ENCODE data around the gene FARP1.

Gene FARP1

DNA sequence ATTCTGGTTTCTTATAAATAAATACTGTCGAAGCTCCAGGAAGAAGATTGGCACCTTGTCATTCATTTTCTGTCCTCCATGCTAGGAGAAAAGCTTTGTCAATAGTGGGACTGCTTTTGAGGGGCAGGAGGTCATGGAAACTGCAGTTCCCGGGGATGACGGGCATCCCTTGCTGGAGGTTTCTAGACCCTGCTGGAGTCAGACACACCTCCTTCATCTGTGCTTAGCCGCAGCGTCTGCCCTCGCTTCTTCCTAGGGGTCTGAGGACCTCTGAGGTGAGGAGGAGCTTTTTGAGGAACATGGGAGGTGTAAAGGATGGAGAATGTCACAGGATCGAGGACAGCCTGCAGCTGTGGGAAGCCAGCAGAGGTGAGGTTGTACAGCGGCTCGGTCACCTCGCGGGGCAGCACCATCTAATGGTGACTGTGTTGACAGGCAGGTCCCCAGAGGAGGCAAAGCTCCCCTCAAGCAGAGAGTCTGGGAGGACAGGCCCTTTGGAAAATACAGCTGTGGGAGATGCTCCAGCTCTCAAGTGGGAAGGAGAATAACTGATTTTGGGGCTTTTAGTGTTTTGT is 206.9 kb downstream of the FARP1 start:
- Histone ChIP-seq H3K36me3 (ENCODE audit: insufficient read depth, low read length) (no peaks in the 10 kb centered on the region), H3K27me3 (ENCODE audit: insufficient read depth, low read length) (no peaks in the 10 kb centered on the region), H3K27ac (ENCODE audit: low read depth, low read length) (no peak overlapping the region), H3K4me3 (ENCODE audit: low read depth, low read length) (no peak overlapping the region), H3K4me1 (ENCODE audit: control insufficient read depth, insufficient read depth, low read length, unreplicated experiment) (no peaks in the 10 kb centered on the region), H3K79me2 (ENCODE audit: control insufficient read depth, insufficient read depth, low read length, unreplicated experiment) (no peaks in the 10 kb centered on the region), H2AFZ (ENCODE audit: low read length, unreplicated experiment) (no peak overlapping the region)

DNA sequence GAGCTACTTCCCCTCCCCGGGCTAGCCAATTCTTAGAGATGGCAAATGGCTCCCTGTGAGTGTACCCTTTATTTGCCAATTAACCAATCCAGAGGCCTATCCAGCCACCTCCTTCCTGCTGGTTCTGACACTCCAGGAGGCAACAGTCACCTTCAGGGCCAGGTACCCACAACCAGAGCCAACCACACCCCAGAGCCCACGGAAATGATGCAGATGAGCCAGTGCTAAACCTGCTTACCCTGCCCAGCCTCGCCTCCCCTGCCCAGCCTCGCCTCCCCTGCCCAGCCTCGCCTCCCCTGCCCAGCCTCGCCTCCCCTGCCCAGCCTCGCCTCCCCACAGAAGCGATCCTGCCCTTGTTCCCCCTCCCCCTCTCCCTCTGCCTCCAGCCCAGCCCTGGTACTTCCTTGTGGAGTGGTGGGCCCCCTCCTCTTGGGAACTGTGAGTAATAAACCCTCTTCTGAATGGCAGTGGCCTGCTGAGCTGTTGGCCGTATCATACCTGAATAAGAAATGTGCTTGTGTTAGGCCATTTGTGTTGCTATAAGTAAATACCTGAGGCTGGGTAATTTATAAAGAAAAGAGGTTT is 207.9 kb downstream of the FARP1 start:
- H2AFZ ChIP-seq (ENCODE audit: low read length, unreplicated experiment): no peak overlapping the region
- no peaks in the 10 kb centered on the region for H3K4me1 ChIP-seq (ENCODE audit: control insufficient read depth, insufficient read depth, low read length, unreplicated experiment)
- no peaks in the 10 kb centered on the region for H3K36me3 ChIP-seq (ENCODE audit: insufficient read depth, low read length)
- H3K79me2 ChIP-seq (ENCODE audit: control insufficient read depth, insufficient read depth, low read length, unreplicated experiment): no peaks in the 10 kb centered on the region
- H3K27ac ChIP-seq (ENCODE audit: low read depth, low read length): no peak overlapping the region
- no peaks in the 10 kb centered on the region for H3K27me3 ChIP-seq (ENCODE audit: insufficient read depth, low read length)
- no peak overlapping the region for H3K4me3 ChIP-seq (ENCODE audit: low read depth, low read length)

DNA sequence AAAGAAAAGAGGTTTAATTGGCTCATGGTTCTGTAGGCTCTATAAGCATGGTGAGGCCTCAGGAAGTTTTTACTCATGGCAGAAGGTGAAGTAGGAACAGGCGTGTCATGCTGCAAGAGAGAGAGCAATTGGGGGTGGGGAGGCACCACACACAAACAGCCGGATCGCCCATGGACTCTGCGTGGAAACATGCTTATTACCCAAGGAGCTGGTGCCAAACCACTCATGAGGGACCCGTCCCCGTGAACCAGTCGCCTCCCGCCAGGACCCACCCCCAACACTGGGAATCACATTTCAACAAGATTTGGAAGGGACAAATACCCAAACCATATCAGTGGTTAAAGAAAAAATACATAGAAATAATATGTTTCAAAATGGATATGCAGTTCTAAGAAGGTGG is 208.7 kb downstream of the FARP1 start:
- no peaks in the 10 kb centered on the region for H3K4me1 ChIP-seq (ENCODE audit: control insufficient read depth, insufficient read depth, low read length, unreplicated experiment)
- no peak overlapping the region for H3K27ac ChIP-seq (ENCODE audit: low read depth, low read length)
- no peak overlapping the region for H2AFZ ChIP-seq (ENCODE audit: low read length, unreplicated experiment)
- H3K27me3 ChIP-seq (ENCODE audit: insufficient read depth, low read length): no peaks in the 10 kb centered on the region
- no peaks in the 10 kb centered on the region for H3K79me2 ChIP-seq (ENCODE audit: control insufficient read depth, insufficient read depth, low read length, unreplicated experiment)
- no peaks in the 10 kb centered on the region for H3K36me3 ChIP-seq (ENCODE audit: insufficient read depth, low read length)
- no peak overlapping the region for H3K4me3 ChIP-seq (ENCODE audit: low read depth, low read length)

DNA sequence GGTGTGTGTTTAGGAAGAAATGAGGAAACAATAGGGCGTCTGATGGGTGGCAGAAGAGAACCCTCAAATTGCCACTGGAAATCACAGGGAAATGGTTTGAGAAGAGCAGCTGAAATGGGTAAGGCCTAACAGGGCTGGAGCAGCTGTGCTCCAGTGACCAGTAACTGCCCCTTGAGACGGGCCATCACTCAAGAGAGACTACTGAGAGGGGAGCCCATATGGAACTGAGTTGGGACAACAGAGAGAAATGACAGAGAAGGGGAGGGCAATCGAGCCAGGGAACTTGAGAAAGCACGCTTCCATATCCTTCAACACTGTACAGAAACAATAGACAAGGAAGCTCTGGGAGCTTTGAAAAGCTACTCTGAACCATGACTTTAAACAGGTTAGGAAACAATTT is 209.3 kb downstream of the FARP1 start:
- no peaks in the 10 kb centered on the region for H3K79me2 ChIP-seq (ENCODE audit: control insufficient read depth, insufficient read depth, low read length, unreplicated experiment)
- H3K27ac ChIP-seq (ENCODE audit: low read depth, low read length): no peak overlapping the region
- H3K36me3 ChIP-seq (ENCODE audit: insufficient read depth, low read length): no peaks in the 10 kb centered on the region
- no peak overlapping the region for H2AFZ ChIP-seq (ENCODE audit: low read length, unreplicated experiment)
- no peak overlapping the region for H3K4me3 ChIP-seq (ENCODE audit: low read depth, low read length)
- H3K27me3 ChIP-seq (ENCODE audit: insufficient read depth, low read length): no peaks in the 10 kb centered on the region
- no peaks in the 10 kb centered on the region for H3K4me1 ChIP-seq (ENCODE audit: control insufficient read depth, insufficient read depth, low read length, unreplicated experiment)

DNA sequence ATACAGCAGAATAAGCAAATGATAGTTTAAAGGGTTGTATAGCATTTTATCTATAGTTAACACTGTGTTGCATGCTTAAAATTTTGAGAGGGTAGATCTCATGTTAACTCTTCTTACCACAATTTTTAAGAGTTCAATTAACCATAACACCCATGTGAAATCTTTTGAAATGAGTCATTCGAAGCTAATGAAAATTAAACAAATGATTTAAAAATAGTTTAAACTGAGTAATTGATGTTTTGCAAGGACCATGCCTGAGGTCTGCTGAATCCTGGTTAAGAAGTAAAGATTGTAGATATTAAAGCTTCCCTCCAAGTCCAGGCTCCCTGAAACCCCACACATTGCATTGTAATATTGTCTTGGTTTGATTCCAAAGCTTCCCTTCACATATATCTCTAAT is 210.9 kb downstream of the FARP1 start:
- Histone ChIP-seq H3K36me3 (ENCODE audit: insufficient read depth, low read length) (no peaks in the 10 kb centered on the region), H2AFZ (ENCODE audit: low read length, unreplicated experiment) (no peak overlapping the region), H3K27me3 (ENCODE audit: insufficient read depth, low read length) (no peaks in the 10 kb centered on the region), H3K79me2 (ENCODE audit: control insufficient read depth, insufficient read depth, low read length, unreplicated experiment) (no peaks in the 10 kb centered on the region), H3K4me1 (ENCODE audit: control insufficient read depth, insufficient read depth, low read length, unreplicated experiment) (no peaks in the 10 kb centered on the region), H3K27ac (ENCODE audit: low read depth, low read length) (no peak overlapping the region), H3K4me3 (ENCODE audit: low read depth, low read length) (no peak overlapping the region)

DNA sequence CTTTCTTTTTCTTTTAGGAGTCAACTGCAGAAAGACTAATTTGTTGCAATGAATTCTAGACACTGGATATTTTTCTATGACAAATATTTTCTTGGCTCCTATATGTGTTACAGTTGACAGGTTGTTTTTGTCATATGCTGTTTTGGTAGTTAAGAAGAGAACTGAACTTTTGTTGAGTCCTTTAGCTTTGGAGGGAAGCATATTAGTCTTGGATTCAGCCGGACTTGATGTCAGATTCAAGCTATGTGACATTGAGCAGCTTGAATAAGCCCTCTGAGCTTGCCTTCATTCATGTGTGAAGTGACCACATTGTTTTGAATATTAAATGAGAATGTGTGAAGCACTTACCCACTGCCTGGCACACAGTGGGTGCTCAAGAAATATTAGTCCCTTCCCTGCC is 216.0 kb downstream of the FARP1 start:
- Histone ChIP-seq H3K27ac (ENCODE audit: low read depth, low read length) (no peak overlapping the region), H2AFZ (ENCODE audit: low read length, unreplicated experiment) (no peak overlapping the region), H3K4me3 (ENCODE audit: low read depth, low read length) (no peak overlapping the region), H3K79me2 (ENCODE audit: control insufficient read depth, insufficient read depth, low read length, unreplicated experiment) (no peaks in the 10 kb centered on the region), H3K36me3 (ENCODE audit: insufficient read depth, low read length) (no peaks in the 10 kb centered on the region), H3K4me1 (ENCODE audit: control insufficient read depth, insufficient read depth, low read length, unreplicated experiment) (no peaks in the 10 kb centered on the region), H3K27me3 (ENCODE audit: insufficient read depth, low read length) (no peaks in the 10 kb centered on the region)

DNA sequence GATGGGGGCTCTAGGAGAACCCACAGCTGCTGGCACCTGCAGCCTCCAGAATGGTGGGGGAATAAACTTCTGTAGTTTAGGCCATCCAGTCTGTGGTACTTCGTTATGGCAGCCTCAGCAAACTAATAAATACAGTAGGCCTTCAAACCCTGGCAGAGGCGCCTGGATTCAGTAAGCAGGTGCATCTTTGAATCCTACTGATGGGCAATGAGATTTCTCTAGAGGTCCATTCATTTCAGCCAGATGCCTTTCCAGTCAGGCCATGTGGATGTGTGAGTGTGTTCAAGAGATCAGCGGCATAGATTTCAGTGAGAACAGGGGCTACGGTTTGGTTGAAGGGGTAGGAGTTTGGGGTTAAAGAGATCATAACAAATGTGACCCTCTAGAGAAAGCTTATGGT is 217.7 kb downstream of the FARP1 start:
- H3K4me3 ChIP-seq (ENCODE audit: low read depth, low read length): no peak overlapping the region
- no peak overlapping the region for H3K27ac ChIP-seq (ENCODE audit: low read depth, low read length)
- no peaks in the 10 kb centered on the region for H3K79me2 ChIP-seq (ENCODE audit: control insufficient read depth, insufficient read depth, low read length, unreplicated experiment)
- no peaks in the 10 kb centered on the region for H3K27me3 ChIP-seq (ENCODE audit: insufficient read depth, low read length)
- H3K4me1 ChIP-seq (ENCODE audit: control insufficient read depth, insufficient read depth, low read length, unreplicated experiment): no peaks in the 10 kb centered on the region
- no peaks in the 10 kb centered on the region for H3K36me3 ChIP-seq (ENCODE audit: insufficient read depth, low read length)
- H2AFZ ChIP-seq (ENCODE audit: low read length, unreplicated experiment): no peak overlapping the region

DNA sequence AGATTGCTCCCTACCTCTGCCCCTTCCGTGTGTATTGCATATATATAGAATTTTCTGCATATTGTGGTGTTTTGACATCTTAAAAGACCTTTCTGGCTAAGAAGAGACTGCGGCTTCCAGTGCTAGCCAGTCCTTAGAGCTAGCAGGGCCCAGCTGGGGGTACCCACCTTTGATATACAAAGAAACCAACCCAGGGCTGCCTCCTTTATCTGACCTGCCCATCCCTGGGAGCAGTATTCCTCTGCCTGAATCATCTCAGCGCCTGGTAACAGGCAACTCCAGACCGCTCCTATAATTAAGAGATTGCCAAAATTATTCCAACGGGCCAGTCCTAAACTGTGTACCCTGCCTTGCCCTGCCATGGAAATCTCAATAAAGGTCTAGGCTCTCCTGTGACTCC is 220.4 kb downstream of the FARP1 start:
- H2AFZ ChIP-seq (ENCODE audit: low read length, unreplicated experiment): no peak overlapping the region
- H3K4me1 ChIP-seq (ENCODE audit: control insufficient read depth, insufficient read depth, low read length, unreplicated experiment): no peaks in the 10 kb centered on the region
- no peaks in the 10 kb centered on the region for H3K27me3 ChIP-seq (ENCODE audit: insufficient read depth, low read length)
- 0 out of 2 replicates have a peak, but pooled peaks cover under 1% of the 10 kb centered on the region for H3K36me3 ChIP-seq (ENCODE audit: insufficient read depth, low read length)
- no peaks in the 10 kb centered on the region for H3K79me2 ChIP-seq (ENCODE audit: control insufficient read depth, insufficient read depth, low read length, unreplicated experiment)
- H3K4me3 ChIP-seq (ENCODE audit: low read depth, low read length): no peak overlapping the region
- H3K27ac ChIP-seq (ENCODE audit: low read depth, low read length): no peak overlapping the region

DNA sequence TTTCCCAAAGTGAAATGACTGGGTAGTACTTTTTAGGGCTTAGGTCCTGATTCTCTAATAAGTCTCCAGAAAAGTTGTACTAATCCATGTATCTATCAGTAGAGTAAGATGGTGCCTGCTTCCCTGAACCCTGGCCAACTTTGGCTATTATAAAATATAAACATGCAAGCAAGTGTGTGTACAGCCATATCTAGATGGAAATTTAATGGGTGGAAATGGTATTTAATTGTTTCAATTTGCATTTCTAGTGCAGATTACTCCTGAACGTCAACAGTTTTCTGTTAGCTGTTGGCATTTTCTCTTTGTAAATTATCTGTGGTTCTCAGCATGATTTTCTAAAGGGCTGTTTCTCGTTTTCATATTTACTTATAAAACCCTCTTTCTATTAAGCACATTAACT is 221.3 kb downstream of the FARP1 start:
- no peaks in the 10 kb centered on the region for H3K27me3 ChIP-seq (ENCODE audit: insufficient read depth, low read length)
- no peak overlapping the region for H3K27ac ChIP-seq (ENCODE audit: low read depth, low read length)
- 0 out of 2 replicates have a peak, but pooled peaks cover 4% of the 10 kb centered on the region for H3K36me3 ChIP-seq (ENCODE audit: insufficient read depth, low read length)
- H3K79me2 ChIP-seq (ENCODE audit: control insufficient read depth, insufficient read depth, low read length, unreplicated experiment): no peaks in the 10 kb centered on the region
- H2AFZ ChIP-seq (ENCODE audit: low read length, unreplicated experiment): no peak overlapping the region
- H3K4me3 ChIP-seq (ENCODE audit: low read depth, low read length): no peak overlapping the region
- H3K4me1 ChIP-seq (ENCODE audit: control insufficient read depth, insufficient read depth, low read length, unreplicated experiment): no peaks in the 10 kb centered on the region

DNA sequence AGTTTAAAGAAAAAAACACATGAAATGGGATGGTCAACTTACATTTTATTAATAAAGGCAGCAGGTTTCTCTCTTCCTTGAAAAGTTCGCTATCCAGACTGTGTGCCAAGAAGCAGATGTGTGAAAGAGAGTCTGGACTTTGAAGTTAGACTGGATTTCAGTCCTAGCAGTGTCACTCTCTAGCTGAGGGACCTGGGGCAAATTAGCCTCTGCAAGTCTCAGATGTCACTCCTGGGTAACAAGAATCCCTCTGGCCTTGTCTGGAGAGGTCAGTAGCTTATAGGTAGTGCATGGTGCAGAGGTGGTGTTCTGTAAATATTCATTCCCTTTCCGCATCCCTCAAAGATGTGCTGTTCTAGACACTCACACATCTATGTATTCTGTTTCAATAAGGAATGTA is 221.8 kb downstream of the FARP1 start:
- Histone ChIP-seq H3K4me1 (ENCODE audit: control insufficient read depth, insufficient read depth, low read length, unreplicated experiment) (no peaks in the 10 kb centered on the region), H3K27me3 (ENCODE audit: insufficient read depth, low read length) (no peaks in the 10 kb centered on the region), H3K4me3 (ENCODE audit: low read depth, low read length) (no peak overlapping the region), H2AFZ (ENCODE audit: low read length, unreplicated experiment) (no peak overlapping the region), H3K27ac (ENCODE audit: low read depth, low read length) (no peak overlapping the region), H3K36me3 (ENCODE audit: insufficient read depth, low read length) (0 out of 2 replicates have a peak, but pooled peaks cover 4% of the 10 kb centered on the region), H3K79me2 (ENCODE audit: control insufficient read depth, insufficient read depth, low read length, unreplicated experiment) (no peaks in the 10 kb centered on the region)

DNA sequence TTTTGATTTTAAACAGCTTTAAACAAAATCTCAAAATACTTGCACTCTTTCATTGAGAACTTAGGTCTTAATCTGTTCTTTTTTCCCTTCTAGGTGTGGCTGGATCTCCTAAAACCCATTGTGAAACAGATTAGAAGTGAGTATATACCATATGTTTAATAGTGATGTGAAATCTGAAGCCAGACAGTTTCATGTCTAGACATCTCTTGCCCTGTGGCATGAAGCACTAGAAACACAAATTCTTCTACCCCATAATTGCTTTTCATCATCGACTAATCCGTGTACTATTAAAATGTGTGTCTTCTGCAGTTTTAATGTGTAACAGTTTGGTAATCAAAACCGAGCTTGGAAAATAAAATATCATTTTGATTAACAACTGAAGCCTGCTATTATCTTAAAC is 222.4 kb downstream of the FARP1 start:
- Histone ChIP-seq H2AFZ (ENCODE audit: low read length, unreplicated experiment) (no peak overlapping the region), H3K27me3 (ENCODE audit: insufficient read depth, low read length) (no peaks in the 10 kb centered on the region), H3K27ac (ENCODE audit: low read depth, low read length) (no peak overlapping the region), H3K79me2 (ENCODE audit: control insufficient read depth, insufficient read depth, low read length, unreplicated experiment) (no peaks in the 10 kb centered on the region), H3K36me3 (ENCODE audit: insufficient read depth, low read length) (0 out of 2 replicates have a peak, but pooled peaks cover 4% of the 10 kb centered on the region), H3K4me1 (ENCODE audit: control insufficient read depth, insufficient read depth, low read length, unreplicated experiment) (no peaks in the 10 kb centered on the region), H3K4me3 (ENCODE audit: low read depth, low read length) (no peak overlapping the region)

Measured in ACC112 (cell line).